GM21367 (cell line): Measurements from ENCODE around the gene PICALM.
A peak's percentile ranks its signal among the peaks of the same experiment; 100 is the strongest.
"Not testable (repeated sequence)": the region's sequence is repeated elsewhere in the genome, so short reads cannot be mapped to it uniquely, and the experiment has no call there.

Experiments used
- ATAC-seq: cut with Tn5 transposase; IDR thresholded peaks from one replicate; pipeline ENCODE4 v1.9.1; 2021; ENCODE audit not compliant: unreplicated experiment

The PICALM gene

GRCh38 chr11:86068951-86069407 lies at the start of gene PICALM:
Gene PICALM, minus strand, starts transcription at chr11:86069084. Its CDS starts 304 bp downstream, at chr11:86068780.
- peak; percentile 77 for ATAC-seq

DNA sequence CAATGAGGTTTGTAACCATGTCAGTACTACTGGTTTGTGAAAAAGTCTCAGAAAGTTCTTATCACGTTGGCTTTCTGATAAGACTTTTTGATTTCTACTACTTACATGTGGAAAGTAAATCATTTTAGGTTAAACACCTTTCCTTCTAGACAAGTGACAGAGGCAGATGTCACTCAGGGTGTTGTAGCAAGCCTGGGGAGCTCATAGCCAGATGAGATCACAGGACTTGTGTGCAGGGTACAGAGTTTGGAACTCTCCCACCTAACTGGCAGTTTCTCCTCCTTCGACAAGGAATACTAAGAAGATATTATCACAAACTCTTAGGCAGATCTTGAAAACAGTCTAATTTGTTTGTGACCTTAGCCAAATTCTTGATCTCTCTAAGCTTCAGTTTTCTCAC lies 49.4 kb upstream of the PICALM start:
- no peak for ATAC-seq

GRCh38 chr11:86117712-86118063 lies 48.8 kb upstream of the PICALM start:
- no peak for ATAC-seq

DNA sequence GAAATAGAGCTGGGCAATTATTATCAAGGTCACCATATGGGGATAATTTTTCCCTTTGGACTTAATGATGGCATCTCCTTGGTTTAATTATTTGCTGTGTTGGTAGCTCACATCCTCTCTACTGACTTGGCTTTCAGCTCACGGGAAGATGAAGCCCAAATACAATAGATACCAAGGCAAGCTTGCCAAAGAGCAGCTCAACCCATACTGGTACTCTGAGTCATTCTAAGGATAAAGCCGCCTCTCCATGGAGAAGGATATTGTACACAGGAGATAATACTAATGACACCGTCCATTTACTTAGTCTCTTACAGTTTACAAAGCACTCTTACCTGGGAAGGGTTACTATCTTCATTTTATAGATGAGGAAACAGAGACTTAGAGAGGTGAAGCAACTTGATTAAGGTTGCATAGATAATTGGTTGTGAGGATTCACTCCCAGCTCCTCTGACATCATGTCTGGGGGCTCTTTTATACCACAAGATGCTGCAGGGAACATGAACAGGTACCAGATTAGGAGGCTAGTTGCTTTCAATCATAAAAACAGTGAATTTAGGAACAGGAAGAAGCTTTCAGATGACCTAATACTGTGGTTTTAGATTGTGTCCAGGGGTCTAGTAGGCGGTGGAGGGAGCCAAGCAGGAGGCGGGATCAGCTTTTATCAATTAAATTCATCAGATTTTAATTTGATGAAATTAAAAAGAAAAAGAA lies 48.3 kb upstream of the PICALM start:
- no peak for ATAC-seq

GRCh38 chr11:86116386-86116726 lies 47.5 kb upstream of the PICALM start:
- ATAC-seq, result peak; percentile 81

- peak; percentile 39 for ATAC-seq
Measured at GRCh38 chr11:86115542-86116385, 46.9 kb upstream of the PICALM start.

GRCh38 chr11:86108890-86109638 lies 40.2 kb upstream of the PICALM start:
- no peak for ATAC-seq

GRCh38 chr11:86108191-86108590 lies 39.3 kb upstream of the PICALM start:
- no peak for ATAC-seq

GRCh38 chr11:86106916-86107315 lies 38.0 kb upstream of the PICALM start:
- no peak for ATAC-seq

DNA sequence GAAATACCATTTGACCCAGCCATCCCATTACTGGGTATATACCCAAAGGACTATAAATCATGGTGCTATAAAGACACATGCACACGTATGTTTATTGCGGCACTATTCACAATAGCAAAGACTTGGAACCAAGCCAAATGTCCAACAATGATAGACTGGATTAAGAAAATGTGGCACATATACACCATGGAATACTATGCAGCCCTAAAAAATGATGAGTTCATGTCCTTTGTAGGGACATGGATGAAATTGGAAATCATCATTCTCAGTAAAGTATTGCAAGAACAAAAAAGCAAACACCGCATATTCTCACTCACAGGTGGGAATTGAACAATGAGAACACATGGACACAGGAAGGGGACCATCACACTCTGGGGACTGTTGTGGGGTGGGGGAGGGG lies 37.1 kb upstream of the PICALM start:
- not testable (repeated sequence) for ATAC-seq

DNA sequence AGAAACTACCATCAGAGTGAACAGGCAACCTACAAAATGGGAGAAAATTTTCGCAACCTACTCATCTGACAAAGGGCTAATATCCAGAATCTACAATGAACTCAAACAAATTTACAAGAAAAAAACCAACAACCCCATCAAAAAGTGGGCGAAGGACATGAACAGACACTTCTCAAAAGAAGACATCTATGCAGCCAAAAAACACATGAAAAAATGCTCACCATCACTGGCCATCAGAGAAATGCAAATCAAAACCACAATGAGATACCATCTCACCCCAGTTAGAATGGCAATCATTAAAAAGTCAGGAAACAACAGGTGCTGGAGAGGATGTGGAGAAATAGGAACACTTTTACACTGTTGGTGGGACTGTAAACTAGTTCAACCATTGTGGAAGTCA lies 36.7 kb upstream of the PICALM start:
- not testable (repeated sequence) for ATAC-seq

DNA sequence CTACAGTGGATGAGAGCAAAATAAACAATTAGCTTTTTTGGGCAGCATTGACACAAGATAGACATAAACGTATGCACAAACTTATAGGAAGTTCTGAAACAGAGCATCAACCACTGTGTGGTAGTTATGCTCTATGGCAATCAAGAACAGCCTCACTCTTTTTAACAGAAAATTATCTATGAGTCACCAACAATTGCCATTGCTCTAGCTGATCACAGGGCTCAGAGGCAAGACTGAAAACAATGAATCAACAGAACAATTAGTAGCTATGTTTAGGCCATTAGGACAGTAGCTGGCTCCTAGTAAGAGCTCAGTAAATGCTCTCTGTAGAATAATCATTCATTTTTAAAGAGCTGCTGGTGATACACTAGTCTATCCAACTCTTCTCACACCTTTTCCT lies 34.9 kb upstream of the PICALM start:
- no peak for ATAC-seq

DNA sequence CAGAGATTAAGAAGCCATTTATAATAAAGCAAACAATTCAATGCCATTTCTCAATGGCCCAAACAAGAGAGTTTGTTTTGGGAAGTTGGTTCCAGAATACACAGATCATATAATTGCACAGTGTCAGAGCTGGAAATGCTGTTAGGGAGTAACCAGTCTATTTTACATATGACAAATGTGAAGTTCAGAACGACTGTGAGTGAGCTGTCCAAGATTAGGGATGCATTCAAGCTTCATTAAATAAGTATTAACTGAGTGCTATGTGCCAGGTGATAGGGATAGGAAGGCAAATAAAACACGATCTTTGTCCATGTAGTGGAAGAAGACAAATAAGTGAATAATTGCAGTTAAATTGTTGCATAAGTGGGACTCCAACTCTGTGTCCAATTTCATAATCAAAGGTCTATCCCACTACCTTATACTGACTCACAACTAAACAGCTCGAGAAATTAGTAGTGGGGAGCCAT lies 33.1 kb upstream of the PICALM start:
- ATAC-seq, result no peak

GRCh38 chr11:86101493-86101892 lies 32.6 kb upstream of the PICALM start:
- no peak for ATAC-seq

GRCh38 chr11:86099874-86100273 lies 31.0 kb upstream of the PICALM start:
- ATAC-seq, result no peak

GRCh38 chr11:86097980-86098379 lies 29.1 kb upstream of the PICALM start:
- ATAC-seq, result no peak

GRCh38 chr11:86091566-86091965 lies 22.7 kb upstream of the PICALM start:
- ATAC-seq, result no peak

- ATAC-seq, result no peak
Measured at GRCh38 chr11:86091086-86091485, 22.2 kb upstream of the PICALM start.

- ATAC-seq, result no peak
Measured at GRCh38 chr11:86089659-86090058, 20.8 kb upstream of the PICALM start.

DNA sequence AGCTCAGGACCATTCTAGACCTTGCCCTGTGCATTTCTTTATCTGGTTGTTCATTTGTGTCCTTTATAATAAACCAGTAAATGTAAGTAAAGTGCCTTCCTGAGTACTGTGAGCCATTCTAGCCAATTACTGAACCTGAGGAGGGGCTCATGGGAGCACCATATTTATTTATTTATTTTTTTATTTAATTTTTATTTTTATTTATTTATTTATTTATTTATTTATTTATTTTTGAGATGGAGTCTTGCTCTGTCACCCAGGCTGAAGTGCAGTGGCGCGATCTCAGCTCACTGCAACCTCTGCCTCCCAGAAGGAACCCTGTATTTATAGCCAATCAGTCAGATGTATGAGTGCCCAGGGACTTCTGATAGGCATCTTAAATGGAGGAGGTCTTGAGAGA lies 18.8 kb upstream of the PICALM start:
- ATAC-seq, result not testable (repeated sequence)

GRCh38 chr11:86087256-86087655 lies 18.4 kb upstream of the PICALM start:
- no peak for ATAC-seq

DNA sequence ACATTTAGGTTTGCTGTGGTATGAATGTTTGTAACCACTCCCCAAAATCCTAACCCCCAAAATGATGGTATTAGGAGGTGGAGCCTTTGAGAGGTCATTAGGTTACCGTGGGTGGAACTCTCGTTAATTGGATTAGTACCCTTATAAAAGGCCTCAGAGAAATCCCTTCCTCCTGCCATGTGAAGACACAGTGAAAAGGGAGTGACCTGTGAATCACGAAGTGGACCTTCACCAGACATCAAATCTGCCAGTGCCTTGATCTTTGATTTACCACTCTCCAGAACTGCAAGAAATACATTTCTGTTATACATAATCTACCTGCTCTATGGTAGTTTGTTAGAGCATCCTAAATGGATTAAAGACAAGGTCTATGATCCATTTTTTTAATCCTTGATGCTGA lies 12.6 kb upstream of the PICALM start:
- no peak for ATAC-seq
